Ishikawa (cell line): ENCODE data around the gene MOB4.

ENCODE experiments used
- CEBPB ChIP-seq: IDR thresholded peaks from 2 replicates; pipeline ENCODE4 v1.6.1; 2012
- CREB1 ChIP-seq: IDR thresholded peaks from 2 replicates; pipeline ENCODE4 v1.6.1; 2012; ENCODE audit warnings: low read depth
- EGR1 ChIP-seq: IDR thresholded peaks from 2 replicates; pipeline ENCODE4 v1.6.1; 2012
- EP300 ChIP-seq: IDR thresholded peaks from 2 replicates; pipeline ENCODE4 v1.6.1; 2012; ENCODE audit warnings: borderline replicate concordance
- FOXM1 ChIP-seq: IDR thresholded peaks from 2 replicates; pipeline ENCODE4 v1.6.1; 2012; ENCODE audit warnings: low read depth, borderline replicate concordance
- MAX ChIP-seq: IDR thresholded peaks from 2 replicates; pipeline ENCODE4 v1.6.1; 2012
- NFIC ChIP-seq: IDR thresholded peaks from 2 replicates; pipeline ENCODE4 v1.6.1; 2012
- RAD21 ChIP-seq: IDR thresholded peaks from 2 replicates; pipeline ENCODE4 v1.6.1; 2012; ENCODE audit warnings: low read depth
- REST ChIP-seq: IDR thresholded peaks from 2 replicates; pipeline ENCODE4 v1.6.1; 2012; ENCODE audit warnings: low read depth, mild to moderate bottlenecking
- TAF1 ChIP-seq: IDR thresholded peaks from 2 replicates; pipeline ENCODE4 v1.6.1; 2012; ENCODE audit warnings: low read depth, mild to moderate bottlenecking
- TCF12 ChIP-seq: IDR thresholded peaks from 2 replicates; pipeline ENCODE4 v1.6.1; 2012; ENCODE audit warnings: low read depth
- TEAD4 ChIP-seq: IDR thresholded peaks from 2 replicates; pipeline ENCODE4 v1.6.1; 2012
- USF1 ChIP-seq: IDR thresholded peaks from 2 replicates; pipeline ENCODE4 v1.6.1; 2012
- YY1 ChIP-seq: IDR thresholded peaks from 2 replicates; pipeline ENCODE4 v1.6.1; 2012; ENCODE audit warnings: low read depth
- ZBTB7A ChIP-seq: IDR thresholded peaks from 2 replicates; pipeline ENCODE4 v1.6.1; 2012; ENCODE audit warnings: low read depth

The MOB4 gene

GRCh38 chr2:197516393-197516761 is 511 bp downstream of the MOB4 start:
- TF ChIP-seq YY1 (no peak), FOXM1 (no peak), EP300 (no peak), MAX (no peak), RAD21 (no peak), CREB1 (no peak), TCF12 (no peak), TEAD4 (no peak), REST (no peak), ZBTB7A (no peak), EGR1 (no peak), CEBPB (no peak), TAF1 (no peak), NFIC (no peak), USF1 (no peak)

GRCh38 chr2:197517150-197517549 is 1.3 kb downstream of the MOB4 start:
- TF ChIP-seq TEAD4, result no peak
- TF ChIP-seq RAD21, result no peak
- TF ChIP-seq FOXM1, result no peak
- TF ChIP-seq EP300, result no peak
- TF ChIP-seq MAX, result no peak
- no peak for TF ChIP-seq NFIC
- no peak for TF ChIP-seq CEBPB

- TF ChIP-seq NFIC, result no peak
- no peak for TF ChIP-seq EP300
- no peak for TF ChIP-seq YY1
- no peak for TF ChIP-seq CREB1
- TF ChIP-seq MAX, result no peak
- no peak for TF ChIP-seq RAD21
- no peak for TF ChIP-seq TCF12
- no peak for TF ChIP-seq CEBPB
- no peak for TF ChIP-seq REST
- TF ChIP-seq TEAD4, result no peak
- TF ChIP-seq TAF1, result no peak
- no peak for TF ChIP-seq ZBTB7A
- no peak for TF ChIP-seq FOXM1
- no peak for TF ChIP-seq USF1
- no peak for TF ChIP-seq EGR1
These were observed 22.5 kb downstream of the MOB4 start for GRCh38 chr2:197538412-197538811.

- no peak for TF ChIP-seq TEAD4
- TF ChIP-seq CREB1, result no peak
- no peak for TF ChIP-seq TCF12
- no peak for TF ChIP-seq FOXM1
- TF ChIP-seq RAD21, result no peak
- no peak for TF ChIP-seq CEBPB
- TF ChIP-seq ZBTB7A, result no peak
- TF ChIP-seq EGR1, result no peak
- TF ChIP-seq MAX, result no peak
These were observed 23.9 kb downstream of the MOB4 start for GRCh38 chr2:197539734-197540133.

GRCh38 chr2:197543206-197543605 is 27.3 kb downstream of the MOB4 start:
- TF ChIP-seq RAD21, result no peak
- TF ChIP-seq USF1, result no peak
- TF ChIP-seq EGR1, result no peak
- TF ChIP-seq YY1, result no peak
- TF ChIP-seq TEAD4, result no peak
- no peak for TF ChIP-seq EP300
- TF ChIP-seq REST, result no peak
- TF ChIP-seq TCF12, result no peak
- TF ChIP-seq CREB1, result no peak
- TF ChIP-seq MAX, result no peak
- no peak for TF ChIP-seq ZBTB7A
- no peak for TF ChIP-seq TAF1
- no peak for TF ChIP-seq NFIC
